SK-N-SH treated with all-trans-retinoic acid at 6 μM for 48 hours (cell line): ENCODE results near the gene MAP3K20.

Experiments used
- ATAC-seq: fragments of 200-7000 bp; cut with Tn5 transposase; 3 replicates; pipeline ENCODE4 v1.9.1; 2020; ENCODE audit warnings: mild to moderate bottlenecking, moderate library complexity
- ARNTL ChIP-seq: fragments of 450-650 bp; formaldehyde crosslinking; IDR thresholded peaks from 2 replicates; pipeline ENCODE4 v1.5.0; 2020; ENCODE audit warnings: low read depth, mild to moderate bottlenecking, moderate library complexity, borderline replicate concordance
- BACH2 ChIP-seq: fragments of 250-450 bp; sonication (Bioruptor Pico); IDR thresholded peaks from 2 replicates; pipeline ENCODE4 v1.9.0; 2021; ENCODE audit warnings: mild to moderate bottlenecking, borderline replicate concordance
- CREB5 ChIP-seq: fragments of 250-450 bp; sonication (Bioruptor Pico); IDR thresholded peaks from 2 replicates; pipeline ENCODE4 v1.5.1; 2020; ENCODE audit warnings: low read depth, mild to moderate bottlenecking, moderate library complexity
- CSDC2 ChIP-seq: fragments of 250-450 bp; sonication (Bioruptor Pico); IDR thresholded peaks from 2 replicates; pipeline ENCODE4 v1.5.0; 2020; ENCODE audit warnings: mild to moderate bottlenecking, moderate library complexity
- CSRNP3 ChIP-seq: fragments of 250-450 bp; sonication (Bioruptor Pico); IDR thresholded peaks from 2 replicates; pipeline ENCODE4 v1.5.1; 2021; ENCODE audit warnings: mild to moderate bottlenecking, moderate library complexity
- ESRRG ChIP-seq: fragments of 250-450 bp; sonication (Bioruptor Pico); IDR thresholded peaks from 2 replicates; pipeline ENCODE4 v1.6.1; 2021; ENCODE audit warnings: mild to moderate bottlenecking
- GLIS3 ChIP-seq: fragments of 250-450 bp; sonication (Bioruptor Pico); IDR thresholded peaks from 2 replicates; pipeline ENCODE4 v1.5.0; 2020; ENCODE audit warnings: mild to moderate bottlenecking, moderate library complexity
- ISL1 ChIP-seq: fragments of 250-450 bp; sonication (Bioruptor Pico); IDR thresholded peaks from 2 replicates; pipeline ENCODE4 v2.1.2; 2022; ENCODE audit warnings: mild to moderate bottlenecking, moderate library complexity
- OSR1 ChIP-seq: fragments of 250-450 bp; sonication (Bioruptor Pico); IDR thresholded peaks from 2 replicates; pipeline ENCODE4 v1.8.0; 2022; ENCODE audit warnings: moderate library complexity, mild to moderate bottlenecking, inconsistent platforms
- PATZ1 ChIP-seq: fragments of 250-450 bp; sonication (Bioruptor Pico); IDR thresholded peaks from 2 replicates; pipeline ENCODE4 v1.8.0; 2020; ENCODE audit warnings: mild to moderate bottlenecking, moderate library complexity, borderline replicate concordance
- POU6F1 ChIP-seq: fragments of 250-450 bp; sonication (Bioruptor Pico); IDR thresholded peaks from 2 replicates; pipeline ENCODE4 v1.8.0; 2021; ENCODE audit warnings: low read depth, mild to moderate bottlenecking, moderate library complexity, borderline replicate concordance
- PPARA ChIP-seq: fragments of 250-450 bp; sonication (Bioruptor Pico); IDR thresholded peaks from 2 replicates; pipeline ENCODE4 v1.5.0; 2020; ENCODE audit warnings: mild to moderate bottlenecking, borderline replicate concordance
- RARB ChIP-seq: fragments of 250-450 bp; sonication (Bioruptor Pico); IDR thresholded peaks from 2 replicates; pipeline ENCODE4 v1.8.0; 2021; ENCODE audit warnings: mild to moderate bottlenecking, moderate library complexity
- SNAI2 ChIP-seq: fragments of 250-450 bp; sonication (Bioruptor Pico); IDR thresholded peaks from 2 replicates; pipeline ENCODE4 v1.5.0; 2020; ENCODE audit warnings: mild to moderate bottlenecking, moderate library complexity
- TCF4 ChIP-seq: fragments of 250-450 bp; sonication (Bioruptor Pico); IDR thresholded peaks from 2 replicates; pipeline ENCODE4 v1.8.0; 2021; ENCODE audit warnings: mild to moderate bottlenecking, moderate library complexity, borderline replicate concordance
- TOX ChIP-seq: fragments of 250-450 bp; sonication (Bioruptor Pico); IDR thresholded peaks from 2 replicates; pipeline ENCODE4 v1.8.0; 2021; ENCODE audit warnings: mild to moderate bottlenecking, moderate library complexity, borderline replicate concordance
- ZC3H10 ChIP-seq: fragments of 250-450 bp; sonication (Bioruptor Pico); IDR thresholded peaks from 2 replicates; pipeline ENCODE4 v1.5.1; 2021; ENCODE audit warnings: mild to moderate bottlenecking, moderate library complexity
- ZFP3 ChIP-seq: fragments of 250-450 bp; sonication (Bioruptor Pico); IDR thresholded peaks from 2 replicates; pipeline ENCODE4 v1.5.0; 2020; ENCODE audit warnings: mild to moderate bottlenecking, moderate library complexity
- ZFP30 ChIP-seq: fragments of 450-650 bp; formaldehyde crosslinking; IDR thresholded peaks from 2 replicates; pipeline ENCODE4 v1.5.0; 2022; ENCODE audit warnings: mild to moderate bottlenecking, moderate library complexity
- ZNF565 ChIP-seq: fragments of 450-650 bp; formaldehyde crosslinking; conservative IDR thresholded peaks from 2 replicates; pipeline ENCODE4 v1.5.0; 2020; ENCODE audit warnings: low read depth, mild to moderate bottlenecking, moderate library complexity
- ZNF8 ChIP-seq: fragments of 450-650 bp; formaldehyde crosslinking; IDR thresholded peaks from 2 replicates; pipeline ENCODE4 v1.5.0; 2020; ENCODE audit warnings: mild to moderate bottlenecking, moderate library complexity

MAP3K20 gene

GRCh38 chr2:173193925-173194324, 118.3 kb downstream of the MAP3K20 start:
- no peak for TF ChIP-seq ZNF565
- TF ChIP-seq ZFP3 (CRISPR knock-in tag) = no peak
- TF ChIP-seq OSR1 (CRISPR knock-in tag) = no peak
- TF ChIP-seq BACH2 (CRISPR knock-in tag) = no peak
- TF ChIP-seq CREB5 (CRISPR knock-in tag) = no peak
- no peak for TF ChIP-seq CSRNP3 (CRISPR knock-in tag)
- no peak for TF ChIP-seq SNAI2 (CRISPR knock-in tag)
- no peak for TF ChIP-seq ZFP30 (CRISPR knock-in tag)
- TF ChIP-seq GLIS3 (CRISPR knock-in tag) = no peak
- TF ChIP-seq ESRRG = no peak
- TF ChIP-seq CSDC2 (CRISPR knock-in tag) = no peak
- no peak for TF ChIP-seq POU6F1 (CRISPR knock-in tag)
- no peak for TF ChIP-seq PPARA
- no peak for TF ChIP-seq RARB (CRISPR knock-in tag)
- no peak for TF ChIP-seq ISL1 (CRISPR knock-in tag)
- TF ChIP-seq ZC3H10 = no peak
- no peak; the same call in 2 of the 3 replicates for ATAC-seq

GRCh38 chr2:173195100-173195499, 119.5 kb downstream of the MAP3K20 start:
- ATAC-seq = no peak

GRCh38 chr2:173196080-173196479, 120.4 kb downstream of the MAP3K20 start:
- TF ChIP-seq ZFP3 (CRISPR knock-in tag) (no peak), ZC3H10 (no peak), TOX (no peak), ZNF565 (no peak), PATZ1 (no peak), SNAI2 (CRISPR knock-in tag) (no peak), CSDC2 (CRISPR knock-in tag) (no peak), ISL1 (CRISPR knock-in tag) (no peak)
- ATAC-seq = no peak

More at GRCh38 chr2:173195100-173195499, 119.5 kb downstream of the MAP3K20 start:
- no peak for TF ChIP-seq TCF4 (CRISPR knock-in tag)

- TF ChIP-seq ARNTL (CRISPR knock-in tag) = no peak
- no peak for TF ChIP-seq CREB5 (CRISPR knock-in tag)
- TF ChIP-seq ZNF8 (CRISPR knock-in tag) = no peak
- no peak for TF ChIP-seq PATZ1
- TF ChIP-seq ZFP30 (CRISPR knock-in tag) = no peak
- no peak for TF ChIP-seq SNAI2 (CRISPR knock-in tag)
- TF ChIP-seq GLIS3 (CRISPR knock-in tag) = no peak
- no peak for TF ChIP-seq ZFP3 (CRISPR knock-in tag)
- ATAC-seq = no peak
These were observed 121.0 kb downstream of the MAP3K20 start for GRCh38 chr2:173196638-173197037.
